ENCODE measurements around the gene ZNRF2. TPM values are rescaled to one million over a fixed set of nuclear protein-coding genes. Genes with fewer than 3 reads are reported as not detected.

Gene ZNRF2
- polyA plus RNA-seq, 1 experiment = 0.74 TPM

- DNase-seq (ENCODE audit: low read depth, low spot score) = no peak
- H3K4me3 ChIP-seq (ENCODE audit: low read depth, low read length) = no peak overlapping the region
- CTCF ChIA-PET = interaction anchor here (0.7 to 1.3 kb wide), 6 partner anchors 34 to 232 kb away, joined by 3 to 7 read pairs (median 4); no protein-coding TSS in a partner anchor
- POLR2A ChIA-PET = no interaction called here
- H3K27ac ChIP-seq (ENCODE audit: low read depth, low read length) = no peak overlapping the region
- H3K9me3 ChIP-seq (ENCODE audit: control insufficient read depth, insufficient read depth, low read length) = no peaks in the 10 kb centered on the region
- H3K27me3 ChIP-seq (ENCODE audit: control insufficient read depth, insufficient read depth, low read length) = no peaks in the 10 kb centered on the region
- peak; percentile 28; the same call in 1 of the 2 replicates for TF ChIP-seq CTCF (IDR thresholded peaks at IDR 0.05; ENCODE audit: low read depth, low read length)
These were observed 112.0 kb downstream of the ZNRF2 start for GRCh38 chr7:30396389-30396788.

GRCh38 chr7:30403477-30403876 lies 119.1 kb downstream of the ZNRF2 start:
- DNase-seq (ENCODE audit: low read depth, low spot score) = no peak
- POLR2A ChIA-PET = no interaction called here
- no peak overlapping the region for H3K27ac ChIP-seq (ENCODE audit: low read depth, low read length)
- CTCF ChIA-PET = no interaction called here
- H3K9me3 ChIP-seq (ENCODE audit: control insufficient read depth, insufficient read depth, low read length) = no peaks in the 10 kb centered on the region
- no peak overlapping the region for H3K4me3 ChIP-seq (ENCODE audit: low read depth, low read length)
- TF ChIP-seq CTCF (IDR thresholded peaks at IDR 0.05; ENCODE audit: low read depth, low read length) = no peak
- no peaks in the 10 kb centered on the region for H3K27me3 ChIP-seq (ENCODE audit: control insufficient read depth, insufficient read depth, low read length)

GRCh38 chr7:30405179-30405578 lies 120.8 kb downstream of the ZNRF2 start:
- no peak for TF ChIP-seq CTCF (IDR thresholded peaks at IDR 0.05; ENCODE audit: low read depth, low read length)
- Histone ChIP-seq H3K9me3 (ENCODE audit: control insufficient read depth, insufficient read depth, low read length) (no peaks in the 10 kb centered on the region), H3K27me3 (ENCODE audit: control insufficient read depth, insufficient read depth, low read length) (no peaks in the 10 kb centered on the region), H3K27ac (ENCODE audit: low read depth, low read length) (no peak overlapping the region), H3K4me3 (ENCODE audit: low read depth, low read length) (no peak overlapping the region)
- no peak for DNase-seq (ENCODE audit: low read depth, low spot score)
- POLR2A ChIA-PET = no interaction called here
- CTCF ChIA-PET = interaction anchor here (1.3 kb wide), 1 partner anchor 129 kb away, joined by 4 read pairs; no protein-coding TSS in a partner anchor

- ChIA-PET CTCF (interaction anchor here (0.5 to 1.4 kb wide), 2 partner anchors 114 to 131 kb away, joined by 4 read pairs; no protein-coding TSS in a partner anchor), POLR2A (no interaction called here)
- DNase-seq (ENCODE audit: low read depth, low spot score) = no peak
- Histone ChIP-seq H3K4me3 (ENCODE audit: low read depth, low read length) (no peak overlapping the region), H3K9me3 (ENCODE audit: control insufficient read depth, insufficient read depth, low read length) (no peaks in the 10 kb centered on the region), H3K27ac (ENCODE audit: low read depth, low read length) (no peak overlapping the region), H3K27me3 (ENCODE audit: control insufficient read depth, insufficient read depth, low read length) (no peaks in the 10 kb centered on the region)
- TF ChIP-seq CTCF (IDR thresholded peaks at IDR 0.05; ENCODE audit: low read depth, low read length) = no peak
These were observed 122.4 kb downstream of the ZNRF2 start for GRCh38 chr7:30406664-30407425.

- CTCF ChIA-PET = interaction anchor here (3.0 kb wide), 1 partner anchor 136 kb away, joined by 54 read pairs; no protein-coding TSS in a partner anchor
- no peak overlapping the region for H3K4me3 ChIP-seq (ENCODE audit: low read depth, low read length)
- peaks cover 4% of the 10 kb centered on the region; the same call in 1 of the 2 replicates for H3K9me3 ChIP-seq (ENCODE audit: control insufficient read depth, insufficient read depth, low read length)
- no peaks in the 10 kb centered on the region for H3K27me3 ChIP-seq (ENCODE audit: control insufficient read depth, insufficient read depth, low read length)
- POLR2A ChIA-PET = no interaction called here
- no peak for DNase-seq (ENCODE audit: low read depth, low spot score)
- no peak for TF ChIP-seq CTCF (IDR thresholded peaks at IDR 0.05; ENCODE audit: low read depth, low read length)
- H3K27ac ChIP-seq (ENCODE audit: low read depth, low read length) = no peak overlapping the region
These were observed 126.8 kb downstream of the ZNRF2 start for GRCh38 chr7:30411173-30411572.

All from AG04450 (cell line).